NB4 (cell line): Measurements from ENCODE around the gene KCNJ2.

ENCODE experiments used
- DNase-seq: peaks from one replicate; pipeline ENCODE4 v3.0.0; 2010; ENCODE audit warnings: low read depth
- H3K4me3 ChIP-seq: one replicate; pipeline ENCODE4 v1.5.1; 2011; ENCODE audit warnings: mild to moderate bottlenecking, low read depth, low read length, moderate library complexity
- CTCF ChIP-seq: IDR thresholded peaks from one replicate; pipeline ENCODE4 v1.5.1; 2012; ENCODE audit warnings: low read depth, low read length
- MYC ChIP-seq: IDR thresholded peaks from 2 replicates; pipeline ENCODE4 v1.6.1; 2011; ENCODE audit warnings: low read depth, low read length
- POLR2A ChIP-seq: IDR thresholded peaks from 2 replicates; pipeline ENCODE4 v1.6.1; 2011; ENCODE audit warnings: mild to moderate bottlenecking; ENCODE audit not compliant: insufficient read length; ENCODE audit errors: extremely low read depth
- TF ChIP-seq, protein P1 (sequence below): IDR thresholded peaks from 2 replicates; pipeline ENCODE4 v1.6.1; 2011; ENCODE audit warnings: low read depth, low read length

The KCNJ2 gene

DNA sequence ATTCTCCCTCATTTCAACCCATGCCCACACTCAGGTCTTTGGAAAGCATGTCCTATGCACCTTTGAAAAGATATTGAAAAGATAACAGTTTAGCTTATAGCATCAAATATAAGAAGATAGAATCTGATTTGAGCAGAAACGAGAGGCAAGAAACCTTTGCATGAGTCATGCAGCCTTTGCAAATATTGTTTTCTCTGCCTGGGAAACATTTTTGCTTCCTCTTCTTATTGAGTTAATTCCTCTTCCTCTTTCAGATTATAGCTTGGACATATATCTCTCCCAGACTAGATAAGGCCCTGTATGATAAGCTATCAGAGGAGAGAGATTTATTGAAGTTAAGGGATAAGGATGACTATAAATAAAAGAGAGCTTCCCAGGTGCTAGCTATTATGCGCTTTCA lies 46.1 kb upstream of the KCNJ2 start:
- DNase-seq: peak; percentile 6
- H3K4me3 ChIP-seq: no peak overlapping the region
- TF ChIP-seq POLR2A: no peak
- no peak for TF ChIP-seq MYC
- TF ChIP-seq, protein P1, sequence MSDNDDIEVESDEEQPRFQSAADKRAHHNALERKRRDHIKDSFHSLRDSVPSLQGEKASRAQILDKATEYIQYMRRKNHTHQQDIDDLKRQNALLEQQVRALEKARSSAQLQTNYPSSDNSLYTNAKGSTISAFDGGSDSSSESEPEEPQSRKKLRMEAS: no peak
- TF ChIP-seq CTCF: no peak

DNA sequence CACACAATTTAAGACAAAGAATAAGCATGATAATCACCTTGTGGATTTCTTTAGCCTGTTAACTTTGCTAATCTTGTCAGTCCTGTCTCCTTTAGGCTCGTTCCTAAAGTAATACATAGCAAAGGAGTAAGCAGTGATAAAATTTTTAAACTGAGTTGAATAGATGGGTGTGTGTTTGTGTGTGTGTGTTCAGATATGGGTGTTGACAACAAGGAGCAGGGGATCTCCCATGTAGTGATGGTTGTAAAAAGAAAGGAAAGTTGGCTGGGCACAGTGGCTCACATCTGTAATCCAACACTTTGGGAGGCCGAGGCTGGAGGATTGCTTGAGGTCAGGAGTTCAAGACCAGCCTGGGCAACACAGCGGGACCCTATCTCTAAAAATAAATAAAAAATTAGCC lies 44.6 kb upstream of the KCNJ2 start:
- TF ChIP-seq POLR2A: no peak
- TF ChIP-seq MYC: no peak
- TF ChIP-seq, protein P1: no peak
- no peak for TF ChIP-seq CTCF
- no peak overlapping the region for H3K4me3 ChIP-seq
- no peak for DNase-seq

GRCh38 chr17:70127221-70127873 lies 42.0 kb upstream of the KCNJ2 start:
- H3K4me3 ChIP-seq: no peak overlapping the region
- TF ChIP-seq POLR2A: no peak
- TF ChIP-seq CTCF: no peak
- TF ChIP-seq, protein P1: no peak
- TF ChIP-seq MYC: no peak
- DNase-seq: no peak

DNA sequence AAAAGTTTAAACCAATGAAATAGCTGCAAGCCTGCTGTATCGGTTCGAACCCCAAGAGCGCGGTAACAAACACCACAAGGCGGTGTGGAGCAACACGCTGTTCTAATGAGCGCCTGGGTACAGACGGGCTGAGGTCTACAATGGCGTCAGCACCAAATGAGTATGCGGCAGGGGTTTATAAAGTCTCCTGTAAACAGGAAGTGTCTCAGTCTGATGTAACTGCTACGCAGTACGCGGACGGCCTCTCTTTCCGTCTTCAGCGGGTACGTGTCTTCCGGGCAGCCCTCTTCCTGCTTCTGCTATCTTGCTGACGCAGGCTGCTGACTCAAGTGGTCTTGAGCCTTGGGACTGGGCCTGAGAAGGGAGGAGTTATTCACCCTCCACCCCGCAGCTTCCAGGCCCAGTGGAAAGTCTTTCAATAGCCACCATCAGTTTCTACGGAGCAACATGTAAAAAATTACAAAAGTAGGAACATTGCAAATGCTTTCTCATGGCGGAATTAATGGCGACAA lies 40.5 kb upstream of the KCNJ2 start:
- TF ChIP-seq MYC (no peak), CTCF (no peak), POLR2A (no peak)
- TF ChIP-seq, protein P1: no peak
- DNase-seq: no peak

DNA sequence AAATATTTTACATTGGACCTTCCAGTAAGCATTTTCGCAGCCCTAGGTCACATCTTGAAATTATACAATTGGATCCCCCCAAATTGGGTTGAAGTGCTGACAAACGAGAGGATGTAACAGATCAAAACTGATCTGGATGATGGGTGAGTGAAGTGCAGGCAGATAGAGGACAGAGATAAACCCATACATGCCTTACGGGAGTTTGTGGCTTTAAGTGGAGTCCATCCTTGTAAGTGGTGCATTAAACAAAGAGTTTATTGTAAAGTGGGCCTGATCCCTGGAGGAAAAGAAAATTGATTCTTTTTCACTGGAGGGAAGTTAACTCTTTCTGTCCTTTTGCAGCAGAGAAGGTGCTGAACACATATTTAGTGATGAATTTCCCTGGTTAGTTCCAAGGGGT lies 39.0 kb upstream of the KCNJ2 start:
- TF ChIP-seq MYC (no peak), POLR2A (no peak), CTCF (no peak)
- TF ChIP-seq, protein P1: no peak
- no peak for DNase-seq
- H3K4me3 ChIP-seq: no peak overlapping the region

More for the DNA sequence above, 40.5 kb upstream of the KCNJ2 start:
- H3K4me3 ChIP-seq: no peak overlapping the region
